LNCAP (cell line): ENCODE data around the gene ZNF304.

Experiments used
- TF ChIP-seq, protein P1 (sequence below): fragments of 450-650 bp; IDR thresholded peaks from 2 replicates; pipeline ENCODE4 v1.5.1; 2017; ENCODE audit warnings: mild to moderate bottlenecking

Gene ZNF304

DNA sequence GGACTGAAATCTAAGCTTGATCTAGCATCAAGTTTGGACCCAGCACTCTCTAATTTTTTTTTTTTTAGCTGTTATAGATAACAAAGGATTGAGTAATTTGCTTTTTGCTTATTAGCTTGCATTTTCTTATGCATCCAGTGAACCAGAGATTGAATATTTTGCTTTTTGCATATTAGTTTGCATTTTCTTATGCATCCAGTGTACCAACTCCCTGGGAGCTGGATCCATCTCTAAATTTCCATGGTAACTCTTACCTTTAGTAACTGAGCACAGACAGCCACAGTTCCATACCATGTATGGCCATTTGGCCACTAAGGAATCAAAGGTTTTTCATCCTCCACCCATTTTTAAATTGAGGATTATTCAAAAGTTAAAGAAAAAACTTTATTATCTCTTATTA, 29.9 kb downstream of the ZNF304 start:
- TF ChIP-seq, protein P1, sequence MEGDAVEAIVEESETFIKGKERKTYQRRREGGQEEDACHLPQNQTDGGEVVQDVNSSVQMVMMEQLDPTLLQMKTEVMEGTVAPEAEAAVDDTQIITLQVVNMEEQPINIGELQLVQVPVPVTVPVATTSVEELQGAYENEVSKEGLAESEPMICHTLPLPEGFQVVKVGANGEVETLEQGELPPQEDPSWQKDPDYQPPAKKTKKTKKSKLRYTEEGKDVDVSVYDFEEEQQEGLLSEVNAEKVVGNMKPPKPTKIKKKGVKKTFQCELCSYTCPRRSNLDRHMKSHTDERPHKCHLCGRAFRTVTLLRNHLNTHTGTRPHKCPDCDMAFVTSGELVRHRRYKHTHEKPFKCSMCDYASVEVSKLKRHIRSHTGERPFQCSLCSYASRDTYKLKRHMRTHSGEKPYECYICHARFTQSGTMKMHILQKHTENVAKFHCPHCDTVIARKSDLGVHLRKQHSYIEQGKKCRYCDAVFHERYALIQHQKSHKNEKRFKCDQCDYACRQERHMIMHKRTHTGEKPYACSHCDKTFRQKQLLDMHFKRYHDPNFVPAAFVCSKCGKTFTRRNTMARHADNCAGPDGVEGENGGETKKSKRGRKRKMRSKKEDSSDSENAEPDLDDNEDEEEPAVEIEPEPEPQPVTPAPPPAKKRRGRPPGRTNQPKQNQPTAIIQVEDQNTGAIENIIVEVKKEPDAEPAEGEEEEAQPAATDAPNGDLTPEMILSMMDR: no peak

GRCh38 chr19:57382806-57383488, 31.9 kb downstream of the ZNF304 start:
- TF ChIP-seq, protein P1: no peak

DNA sequence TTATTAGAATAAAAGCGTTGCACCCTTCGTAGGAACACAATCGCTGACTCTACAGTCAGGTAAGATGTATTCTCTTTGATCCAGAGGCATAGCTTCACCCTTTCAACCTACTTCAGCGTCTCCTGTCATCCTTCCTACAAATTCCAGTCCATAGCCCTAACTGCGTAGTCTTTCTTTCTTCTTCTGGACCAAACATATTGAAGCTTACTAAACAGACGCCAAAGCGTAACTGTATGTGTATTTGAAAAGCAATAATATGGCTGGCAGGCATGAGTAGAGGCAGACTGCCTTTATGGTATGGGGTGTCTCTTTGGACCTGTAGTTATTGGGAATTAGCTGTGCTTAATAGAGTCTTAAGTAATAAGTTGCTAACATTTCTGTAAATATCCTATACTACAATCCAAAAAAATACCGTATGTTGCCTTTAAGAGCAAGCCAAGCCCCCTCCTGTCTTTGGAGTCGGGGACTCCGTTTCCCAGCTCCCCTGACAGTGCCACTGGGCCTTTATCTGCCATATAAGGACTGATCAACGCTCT, 38.2 kb downstream of the ZNF304 start:
- TF ChIP-seq, protein P1: no peak

DNA sequence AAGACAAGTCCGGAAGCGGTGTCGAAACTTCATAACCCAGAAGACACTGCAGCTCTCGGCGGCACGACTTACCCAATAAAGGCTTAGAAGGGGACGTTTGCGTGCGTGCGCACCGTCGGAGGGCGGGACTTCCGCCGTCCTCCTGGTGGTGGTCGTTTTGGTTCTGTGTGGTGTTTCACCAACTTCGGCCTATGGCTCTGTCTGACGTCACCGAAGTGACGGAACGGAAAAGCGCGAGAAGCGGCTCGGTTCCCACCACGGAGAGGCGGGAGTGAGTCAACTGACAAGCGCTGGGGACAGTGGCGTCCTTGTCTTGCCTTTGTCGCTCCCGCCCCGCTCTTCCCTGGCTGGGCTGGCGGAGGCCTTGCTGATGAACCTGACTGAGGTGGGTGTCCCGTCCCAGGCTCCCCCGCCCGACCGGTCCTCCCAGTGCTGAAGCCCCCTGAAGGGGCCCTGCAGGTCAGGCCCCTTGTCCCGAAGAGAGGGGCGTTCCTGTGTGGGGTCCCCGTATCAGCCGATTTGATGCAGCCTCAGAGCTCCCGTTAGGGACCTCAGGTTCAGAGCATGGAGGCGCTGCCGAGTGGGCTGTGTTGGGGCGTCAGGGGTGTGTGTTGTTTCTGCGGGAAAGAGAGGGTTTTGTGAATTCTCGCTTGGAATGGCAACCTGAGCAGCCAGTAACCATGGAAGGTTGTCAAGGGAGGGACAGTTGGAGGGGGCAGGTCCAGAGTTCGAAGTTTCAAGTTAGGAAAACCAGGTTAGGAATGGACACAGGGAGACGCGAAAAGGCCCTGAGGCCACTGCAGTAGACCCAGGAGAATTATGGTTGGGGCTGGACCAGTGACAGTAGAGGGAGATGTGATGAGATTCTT, 38.9 kb downstream of the ZNF304 start, which contains the start of gene ZNF548:
ZNF548 (plus strand) TSS at position 125 of the 869 bp plus-strand sequence; CDS start at position 371, 246 bp downstream.
- TF ChIP-seq, protein P1: no peak

DNA sequence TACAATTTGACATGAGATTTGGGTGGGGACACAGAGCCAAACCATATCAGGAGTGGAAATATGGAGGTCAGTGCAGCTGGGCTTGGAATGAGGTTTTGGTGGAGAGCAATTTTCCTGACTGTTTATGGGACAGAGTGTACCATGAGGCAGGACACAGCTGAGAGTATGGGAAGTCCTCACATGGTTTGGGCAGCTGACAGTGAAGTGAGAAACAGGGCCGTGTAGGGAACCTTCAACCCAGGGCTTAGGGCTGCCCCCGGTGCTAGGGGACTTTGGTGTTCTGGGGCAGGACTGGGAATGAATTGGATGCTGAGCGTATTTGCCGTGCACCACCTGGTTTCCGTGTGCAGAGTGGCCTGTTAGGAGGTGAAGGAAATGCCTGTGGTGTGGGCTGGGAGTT, 44.6 kb downstream of the ZNF304 start:
- TF ChIP-seq, protein P1: no peak

DNA sequence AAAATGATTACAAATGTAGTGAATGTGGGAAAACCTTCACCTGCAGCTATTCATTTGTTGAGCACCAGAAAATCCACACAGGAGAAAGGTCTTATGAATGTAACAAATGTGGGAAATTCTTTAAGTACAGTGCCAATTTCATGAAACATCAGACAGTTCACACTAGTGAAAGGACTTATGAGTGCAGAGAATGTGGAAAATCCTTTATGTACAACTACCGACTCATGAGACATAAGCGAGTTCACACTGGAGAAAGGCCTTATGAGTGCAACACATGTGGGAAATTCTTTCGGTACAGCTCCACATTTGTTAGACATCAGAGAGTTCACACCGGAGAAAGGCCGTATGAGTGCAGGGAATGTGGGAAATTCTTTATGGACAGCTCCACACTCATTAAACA, 47.8 kb downstream of the ZNF304 start:
- TF ChIP-seq, protein P1: no peak

DNA sequence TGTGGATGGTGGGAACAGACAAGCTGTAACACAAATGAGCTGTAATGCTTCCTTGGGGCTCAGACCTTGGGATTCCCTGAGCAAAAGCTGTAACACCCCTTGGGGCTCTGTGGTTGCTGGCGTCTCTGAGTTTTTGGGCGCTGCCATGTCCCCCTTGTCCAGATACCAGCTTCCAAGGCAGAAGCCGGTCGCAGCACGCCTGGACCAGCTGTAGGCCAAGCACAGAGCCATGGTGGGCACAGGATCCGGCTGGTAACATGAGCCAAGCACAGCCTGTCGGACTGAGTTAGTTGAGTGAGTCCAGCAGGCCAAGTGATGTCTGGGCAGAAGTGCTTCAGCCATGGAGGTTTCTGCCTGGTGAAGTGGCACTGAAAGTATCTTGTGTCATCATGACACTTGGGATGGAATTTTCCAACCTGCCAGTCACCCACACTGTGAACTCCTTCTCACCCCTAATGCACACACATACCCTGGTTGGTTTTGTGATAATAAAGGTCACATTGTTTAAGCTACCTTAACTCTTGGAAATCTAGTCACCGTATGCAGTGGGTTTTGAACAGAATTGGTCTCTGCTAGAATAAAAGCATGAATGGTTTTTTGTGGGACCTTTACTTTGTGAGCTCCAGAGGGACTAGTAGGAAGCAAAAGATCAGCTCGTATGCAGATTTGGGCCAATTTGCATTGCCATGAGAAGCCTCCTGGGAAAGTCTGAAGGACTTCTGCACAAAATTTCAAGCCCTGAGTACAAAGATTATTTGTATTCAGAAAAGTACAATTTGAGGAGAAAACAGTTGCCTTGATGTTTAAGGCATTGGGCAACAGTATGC, 52.9 kb downstream of the ZNF304 start:
- TF ChIP-seq, protein P1: no peak
